ENCODE results near the gene COL11A2.
"Not testable (repeated sequence)": the region's sequence is repeated elsewhere in the genome, so short reads cannot be mapped to it uniquely, and the experiment has no call there.

The COL11A2 gene

GRCh38 chr6:33150560-33150959 lies 41.7 kb downstream of the COL11A2 start:
- DNase-seq, result not testable (repeated sequence)

- peak; percentile 52 for DNase-seq
These were observed 44.2 kb downstream of the COL11A2 start for GRCh38 chr6:33147807-33148666.

GRCh38 chr6:33144373-33144772 lies 47.9 kb downstream of the COL11A2 start:
- DNase-seq, result no peak

- no peak for DNase-seq
These were observed 49.0 kb downstream of the COL11A2 start for GRCh38 chr6:33143113-33143770.

GRCh38 chr6:33142501-33143070 lies 49.7 kb downstream of the COL11A2 start:
- DNase-seq, result no peak

GRCh38 chr6:33140556-33140955 lies 51.7 kb downstream of the COL11A2 start:
- no peak for DNase-seq

GRCh38 chr6:33139596-33140206 lies 52.6 kb downstream of the COL11A2 start:
- no peak for DNase-seq

- DNase-seq, result no peak
These were observed 55.9 kb downstream of the COL11A2 start for GRCh38 chr6:33136310-33136900.

- DNase-seq, result no peak
These were observed 60.2 kb downstream of the COL11A2 start for GRCh38 chr6:33132081-33132524.

- no peak for DNase-seq
These were observed 63.9 kb downstream of the COL11A2 start for GRCh38 chr6:33128318-33128717.

- peak; percentile 33 for DNase-seq
These were observed 66.1 kb downstream of the COL11A2 start for GRCh38 chr6:33126101-33126714.

- no peak for DNase-seq
These were observed 67.3 kb downstream of the COL11A2 start for GRCh38 chr6:33124947-33125346.

GRCh38 chr6:33124525-33124901 lies 67.8 kb downstream of the COL11A2 start:
- no peak for DNase-seq

GRCh38 chr6:33123732-33124524 lies 68.3 kb downstream of the COL11A2 start:
- peak; percentile 34 for DNase-seq

- DNase-seq, result no peak
These were observed 69.1 kb downstream of the COL11A2 start for GRCh38 chr6:33123181-33123580.

GRCh38 chr6:33120001-33120400 lies 72.3 kb downstream of the COL11A2 start:
- no peak for DNase-seq

- DNase-seq, result peak; percentile 58
These were observed 73.6 kb downstream of the COL11A2 start for GRCh38 chr6:33118525-33119123.

GRCh38 chr6:33117811-33118277 lies 74.4 kb downstream of the COL11A2 start:
- no peak for DNase-seq

- DNase-seq, result peak; percentile 28
These were observed 75.2 kb downstream of the COL11A2 start for GRCh38 chr6:33116841-33117711.

- no peak for DNase-seq
These were observed 75.8 kb downstream of the COL11A2 start for GRCh38 chr6:33116417-33116816.

All from fibroblast of skin of back (primary cell).